GM12801 (cell line): Measurements from ENCODE around the gene SNX8.

Source experiments
- TF ChIP-seq, protein P1 (sequence below): IDR thresholded peaks from one replicate; pipeline ENCODE4 v1.5.1; 2011; ENCODE audit warnings: control low read depth; ENCODE audit not compliant: insufficient read length; ENCODE audit errors: extremely low read depth

SNX8 gene

DNA sequence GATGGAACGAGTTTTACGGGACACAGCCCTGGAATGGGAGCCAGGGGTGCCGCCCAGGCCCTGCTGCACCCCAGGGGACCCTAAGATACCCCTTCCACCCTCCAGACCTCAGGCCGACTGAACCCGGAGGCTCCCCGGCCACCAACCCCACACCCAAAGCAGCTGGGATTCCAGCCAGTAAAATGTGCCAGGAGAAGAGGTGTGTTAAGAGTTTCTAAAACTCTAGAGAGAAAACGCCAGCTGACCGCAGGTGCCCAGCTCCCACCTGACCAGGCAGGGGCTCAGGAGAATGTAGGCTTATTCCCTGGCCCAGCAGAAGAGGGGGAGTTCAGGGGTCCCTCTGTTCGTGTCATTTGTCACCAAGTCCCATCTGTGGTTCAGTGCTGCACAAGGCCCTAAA lies 54.8 kb downstream of the SNX8 start:
- TF ChIP-seq, protein P1, sequence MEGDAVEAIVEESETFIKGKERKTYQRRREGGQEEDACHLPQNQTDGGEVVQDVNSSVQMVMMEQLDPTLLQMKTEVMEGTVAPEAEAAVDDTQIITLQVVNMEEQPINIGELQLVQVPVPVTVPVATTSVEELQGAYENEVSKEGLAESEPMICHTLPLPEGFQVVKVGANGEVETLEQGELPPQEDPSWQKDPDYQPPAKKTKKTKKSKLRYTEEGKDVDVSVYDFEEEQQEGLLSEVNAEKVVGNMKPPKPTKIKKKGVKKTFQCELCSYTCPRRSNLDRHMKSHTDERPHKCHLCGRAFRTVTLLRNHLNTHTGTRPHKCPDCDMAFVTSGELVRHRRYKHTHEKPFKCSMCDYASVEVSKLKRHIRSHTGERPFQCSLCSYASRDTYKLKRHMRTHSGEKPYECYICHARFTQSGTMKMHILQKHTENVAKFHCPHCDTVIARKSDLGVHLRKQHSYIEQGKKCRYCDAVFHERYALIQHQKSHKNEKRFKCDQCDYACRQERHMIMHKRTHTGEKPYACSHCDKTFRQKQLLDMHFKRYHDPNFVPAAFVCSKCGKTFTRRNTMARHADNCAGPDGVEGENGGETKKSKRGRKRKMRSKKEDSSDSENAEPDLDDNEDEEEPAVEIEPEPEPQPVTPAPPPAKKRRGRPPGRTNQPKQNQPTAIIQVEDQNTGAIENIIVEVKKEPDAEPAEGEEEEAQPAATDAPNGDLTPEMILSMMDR, result no peak

DNA sequence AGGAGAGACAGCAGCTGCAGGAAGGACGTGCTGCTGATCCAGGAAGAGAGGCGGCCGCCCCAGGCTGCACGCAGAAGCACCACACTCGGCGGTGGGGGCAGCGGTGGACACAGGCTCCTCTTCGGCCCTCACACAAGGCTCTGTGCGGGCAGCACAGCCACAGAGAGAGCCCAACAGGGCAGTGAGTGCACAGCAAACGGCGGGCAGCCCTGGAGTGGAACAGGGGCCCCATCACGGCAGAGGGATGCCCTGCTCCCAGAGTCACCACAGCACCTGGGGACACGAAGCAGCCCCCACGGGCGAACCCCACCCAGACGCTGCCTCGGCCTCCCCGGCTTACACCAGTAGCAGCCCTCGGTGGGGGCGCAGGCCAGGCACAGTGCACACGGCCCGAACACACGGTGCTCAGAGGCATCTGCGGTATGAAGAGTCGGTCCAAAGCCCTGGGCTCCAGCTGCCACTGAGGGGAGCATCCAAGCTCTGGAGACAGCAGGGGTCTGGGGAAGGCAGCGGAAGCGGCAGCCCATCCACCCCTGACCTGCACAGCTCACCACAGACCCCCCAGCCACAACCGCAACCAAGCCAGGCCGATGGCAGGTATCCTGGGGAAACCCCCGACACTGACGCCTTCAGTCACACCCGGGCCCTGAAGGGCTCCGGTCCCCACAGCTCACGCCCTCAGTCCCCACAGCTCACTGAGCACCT lies 55.4 kb downstream of the SNX8 start:
- TF ChIP-seq, protein P1, result no peak

DNA sequence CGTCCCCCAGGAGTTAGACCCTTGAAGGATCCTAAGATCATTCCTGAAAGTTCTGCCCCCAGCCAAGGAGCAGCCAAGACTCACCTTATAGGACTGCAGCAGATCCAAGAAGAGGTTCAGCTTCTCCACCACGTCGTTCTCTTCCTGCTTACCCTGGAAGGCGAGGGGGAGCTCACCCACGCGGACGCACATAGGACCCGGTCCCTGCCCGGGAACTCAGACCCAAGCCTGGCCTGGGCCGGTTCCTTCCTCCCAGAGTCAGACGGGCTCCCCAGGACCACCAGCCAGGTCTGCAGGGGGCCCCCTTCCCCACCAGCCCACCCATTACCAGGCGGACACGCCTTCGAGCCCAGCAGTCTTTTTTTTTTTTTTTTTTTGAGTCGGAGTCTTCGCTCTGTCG lies 56.6 kb downstream of the SNX8 start:
- TF ChIP-seq, protein P1, result no peak

DNA sequence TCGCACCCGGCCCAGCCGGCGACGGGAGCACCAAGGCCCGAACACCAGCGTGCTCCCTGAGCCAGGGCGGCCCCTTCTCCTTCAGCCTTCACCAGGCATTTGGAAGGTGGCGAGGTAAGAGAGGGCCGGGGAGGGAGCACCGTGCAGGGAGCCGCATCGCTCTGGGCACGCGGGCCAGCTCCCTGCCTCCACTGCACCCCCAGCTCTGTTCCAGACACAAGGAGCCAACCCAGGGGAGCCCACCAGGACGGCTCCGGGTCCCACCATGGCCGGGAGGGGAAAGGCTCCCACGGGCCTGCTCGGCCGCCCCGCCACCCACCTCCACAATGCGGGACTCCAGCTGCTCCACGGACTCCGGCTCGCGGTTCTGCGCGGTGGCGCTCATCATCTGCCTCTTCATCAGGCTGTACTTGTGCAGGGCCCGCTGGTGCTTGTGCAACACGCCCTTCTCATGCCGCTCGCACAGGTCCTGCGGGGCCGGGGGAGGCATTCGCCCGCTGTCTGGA lies 57.1 kb downstream of the SNX8 start:
- TF ChIP-seq, protein P1, result no peak

DNA sequence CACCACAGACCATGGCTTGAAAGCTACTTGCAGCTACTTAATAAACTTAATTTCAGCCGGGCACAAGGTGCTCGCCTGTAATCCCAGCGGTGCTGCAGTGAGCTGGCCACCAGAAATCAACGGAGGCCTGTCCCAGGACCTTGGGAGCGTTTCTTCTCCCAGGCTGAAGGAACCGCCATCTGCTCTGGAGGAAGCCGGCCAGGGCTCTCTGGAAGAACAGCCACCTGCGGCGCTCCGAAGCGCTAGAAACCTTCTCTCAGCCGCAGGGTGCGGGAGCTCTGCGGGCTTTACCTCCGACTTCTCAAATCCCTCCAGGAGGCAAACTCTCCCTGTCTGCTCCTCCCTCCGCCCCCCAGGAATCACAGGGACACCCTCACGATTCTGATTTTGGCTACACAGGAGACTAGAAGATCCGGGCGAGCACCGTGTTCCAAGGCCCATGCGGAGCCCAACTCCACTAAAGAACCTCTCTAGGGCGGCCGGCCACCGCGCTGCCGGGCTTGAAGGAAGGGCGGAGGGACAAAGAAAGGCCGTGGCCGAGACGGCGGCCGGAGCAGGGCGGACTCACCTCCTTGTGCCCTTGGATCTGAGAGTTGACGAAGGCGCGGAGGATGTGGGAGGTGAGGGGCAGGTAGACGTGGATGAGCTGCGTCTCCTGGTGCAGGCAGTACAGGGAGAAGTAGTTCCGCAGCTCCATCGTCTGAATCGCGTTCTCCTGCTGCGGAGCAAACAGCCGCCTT lies 57.8 kb downstream of the SNX8 start:
- TF ChIP-seq, protein P1, result no peak

DNA sequence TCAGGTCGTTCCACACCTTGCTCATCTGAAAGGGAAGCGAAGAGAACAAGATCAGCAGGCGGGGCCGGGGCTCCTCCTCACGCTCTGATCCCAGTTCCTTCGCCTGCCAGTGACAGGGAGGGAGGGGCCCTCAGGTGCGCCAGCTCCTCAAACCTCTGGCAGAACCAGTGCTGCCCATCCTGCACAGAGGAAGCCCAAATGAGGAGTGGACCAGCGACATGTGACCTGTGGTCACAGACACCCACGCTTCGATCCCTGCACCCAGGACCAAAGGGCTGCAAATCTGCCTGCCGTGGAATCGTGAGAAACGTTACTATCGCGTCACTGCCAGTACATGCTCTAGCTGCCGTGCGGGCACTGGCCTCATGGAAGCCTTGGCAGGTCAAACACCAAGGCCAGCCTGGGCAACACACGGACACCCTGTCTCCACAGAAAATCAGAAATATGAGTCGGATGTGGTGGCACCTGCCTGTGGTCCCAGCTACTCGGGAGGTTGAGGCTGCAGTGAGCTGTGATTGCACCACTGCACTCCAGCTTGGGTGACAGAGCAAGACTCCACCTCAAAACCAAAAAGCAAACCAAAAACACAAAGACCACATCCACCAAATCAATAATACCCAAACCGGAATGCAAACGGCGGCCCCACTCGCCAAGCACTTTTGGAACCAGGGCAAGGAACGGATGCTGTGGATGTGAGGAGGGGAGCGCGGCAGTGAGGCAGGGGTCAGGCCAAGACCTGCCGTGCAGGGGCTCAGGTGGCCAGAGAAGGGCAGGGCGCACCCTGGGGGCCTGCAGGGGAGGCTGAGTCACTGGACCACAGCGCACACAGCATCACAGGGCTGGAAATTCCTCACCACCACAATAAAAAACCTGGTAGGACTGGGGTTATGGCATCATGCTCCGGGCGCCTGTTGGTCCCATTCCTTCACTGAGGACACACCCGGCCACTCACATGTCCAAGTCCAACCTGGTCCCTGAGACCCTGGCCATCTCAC lies 58.8 kb downstream of the SNX8 start:
- TF ChIP-seq, protein P1, result no peak
